ENCODE measurements around the gene DEFB108B. TPM values are rescaled to one million over a fixed set of nuclear protein-coding genes. Genes with fewer than 3 reads are reported as not detected.
"Not testable (repeated sequence)": the region's sequence is repeated elsewhere in the genome, so short reads cannot be mapped to it uniquely, and the experiment has no call there.

The DEFB108B gene
- not detected in 2 replicates for polyA plus RNA-seq (2014; cell fraction: cytosol; rRNA removed)
- polyA plus RNA-seq (2014; cell fraction: nucleus; rRNA removed), result not detected in 2 replicates

- DNase-seq (ENCODE audit: low spot score), result not testable (repeated sequence)
These were observed at the start of gene DEFB108B for GRCh38 chr11:71832811-71833210. DEFB108B (plus strand) TSS chr11:71833200; CDS start chr11:71833200, 0 bp downstream.

DNA sequence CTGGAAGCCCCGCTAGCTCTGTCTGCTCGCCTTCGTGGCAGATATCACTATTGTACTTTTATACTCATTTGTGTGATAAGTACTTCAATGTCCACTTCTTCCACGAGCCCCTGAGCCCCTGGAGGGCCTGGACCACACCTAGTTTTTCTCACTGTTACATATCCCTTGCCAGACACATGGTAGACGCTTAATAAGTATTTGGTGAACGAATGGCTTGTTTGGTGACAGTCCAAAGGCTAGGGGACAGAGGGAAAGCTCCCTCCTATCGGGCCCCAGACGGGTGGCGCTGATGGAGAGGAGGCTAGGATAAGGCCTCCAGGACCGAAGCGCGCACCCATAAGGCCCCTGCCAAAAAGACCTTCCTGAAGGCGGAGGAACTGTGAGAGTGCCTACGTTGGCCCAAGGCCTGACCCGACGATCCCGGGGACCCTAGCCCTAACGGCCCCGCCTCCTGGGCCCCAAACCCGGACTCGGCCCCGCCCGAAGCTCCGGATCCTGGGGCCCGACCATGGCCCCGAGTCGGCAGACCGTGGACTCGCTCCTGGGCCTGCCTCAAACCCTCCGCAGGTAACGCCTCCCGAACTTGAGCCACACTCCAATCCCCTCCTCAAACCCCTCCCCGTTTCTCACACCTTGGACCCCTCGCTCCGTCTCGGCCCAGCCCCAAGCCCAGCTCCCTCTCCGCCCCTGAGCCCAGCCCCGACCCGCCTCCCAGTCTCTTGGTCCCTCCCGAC, 46.7 kb upstream of the DEFB108B start:
- DNase-seq (ENCODE audit: low spot score), result peak; percentile 85

GRCh38 chr11:71786848-71787097, 46.2 kb upstream of the DEFB108B start:
- not testable (repeated sequence) for DNase-seq (ENCODE audit: low spot score)

GRCh38 chr11:71787098-71787823, 45.7 kb upstream of the DEFB108B start:
- DNase-seq (ENCODE audit: low spot score), result peak; percentile 99

- peak; percentile 37 for DNase-seq (ENCODE audit: low spot score)
These were observed 45.1 kb upstream of the DEFB108B start for GRCh38 chr11:71787824-71788454.

GRCh38 chr11:71789444-71790196, 43.4 kb upstream of the DEFB108B start:
- not testable (repeated sequence) for DNase-seq (ENCODE audit: low spot score)

GRCh38 chr11:71791111-71791510, 41.9 kb upstream of the DEFB108B start:
- not testable (repeated sequence) for DNase-seq (ENCODE audit: low spot score)

GRCh38 chr11:71792621-71793235, 40.3 kb upstream of the DEFB108B start:
- not testable (repeated sequence) for DNase-seq (ENCODE audit: low spot score)

DNA sequence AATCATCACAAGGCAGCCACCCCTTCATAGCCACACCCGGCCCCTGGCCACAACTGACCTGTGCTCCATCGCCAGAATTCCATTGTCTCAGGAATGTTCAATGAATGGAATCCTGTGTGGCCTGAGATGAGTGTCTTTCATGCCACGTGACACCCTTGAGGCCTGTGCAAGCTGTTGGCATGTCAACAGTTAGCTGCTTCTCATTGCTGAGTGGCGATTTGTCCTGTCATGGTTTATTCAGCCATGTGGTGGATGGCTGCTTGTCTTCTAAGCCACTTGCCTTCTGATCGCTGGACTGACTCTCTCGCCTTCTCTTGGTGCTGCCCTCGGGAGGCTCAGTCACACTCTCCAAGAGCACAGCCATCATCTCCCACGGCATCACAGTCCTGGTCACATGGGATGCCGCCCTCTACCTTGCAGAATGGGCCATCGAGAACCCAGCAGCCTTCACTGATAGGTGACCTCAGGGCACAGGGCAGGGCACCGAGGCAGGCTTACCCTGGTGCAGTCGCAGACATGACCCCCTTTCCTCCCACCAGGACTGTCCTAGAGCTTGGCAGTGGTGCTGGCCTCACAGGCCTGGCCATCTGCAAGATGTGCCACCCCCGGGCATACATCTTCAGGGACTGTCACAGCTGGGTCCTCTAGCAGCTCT, 38.5 kb upstream of the DEFB108B start:
- DNase-seq (ENCODE audit: low spot score), result not testable (repeated sequence)

DNA sequence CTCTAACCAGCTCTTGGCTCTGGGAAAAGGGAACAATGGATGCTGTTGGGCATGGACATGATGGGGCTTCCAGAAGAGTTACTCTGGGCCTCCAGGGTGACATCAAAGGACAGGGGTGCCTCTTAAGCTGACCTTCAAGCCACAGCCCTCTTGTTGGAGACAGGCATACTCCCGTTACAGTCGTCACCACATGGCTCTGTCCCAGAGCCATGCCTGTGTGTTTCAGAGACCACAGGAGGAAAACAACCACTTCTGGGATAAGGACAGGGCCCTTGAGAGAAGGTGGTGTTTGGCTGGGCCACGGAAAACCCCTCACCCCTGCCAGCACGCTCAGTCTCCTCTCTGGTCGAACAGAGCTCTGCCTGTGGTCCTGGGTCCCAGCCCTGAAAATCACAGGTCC, 37.8 kb upstream of the DEFB108B start:
- DNase-seq (ENCODE audit: low spot score), result not testable (repeated sequence)

- not testable (repeated sequence) for DNase-seq (ENCODE audit: low spot score)
These were observed 37.0 kb upstream of the DEFB108B start for GRCh38 chr11:71796016-71796415.

DNA sequence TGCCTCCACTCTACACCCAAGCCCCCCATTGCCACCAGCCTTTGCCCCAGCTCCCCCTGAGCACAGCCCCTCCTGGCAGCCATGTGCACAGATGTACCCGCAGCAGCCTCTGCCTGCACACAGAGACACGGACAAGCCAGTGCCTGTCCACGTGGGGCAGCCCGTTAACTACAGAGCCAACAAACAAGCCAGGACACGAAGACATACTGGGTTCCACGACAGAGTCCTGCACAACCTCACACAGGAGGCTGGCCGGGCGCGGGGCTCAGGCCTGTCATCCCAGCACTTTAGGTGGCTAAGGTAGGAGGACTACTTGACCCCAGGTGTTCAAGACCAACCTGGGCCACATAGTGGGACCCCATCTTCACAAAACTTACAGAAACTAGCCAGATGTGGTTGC, 36.2 kb upstream of the DEFB108B start:
- DNase-seq (ENCODE audit: low spot score), result not testable (repeated sequence)

DNA sequence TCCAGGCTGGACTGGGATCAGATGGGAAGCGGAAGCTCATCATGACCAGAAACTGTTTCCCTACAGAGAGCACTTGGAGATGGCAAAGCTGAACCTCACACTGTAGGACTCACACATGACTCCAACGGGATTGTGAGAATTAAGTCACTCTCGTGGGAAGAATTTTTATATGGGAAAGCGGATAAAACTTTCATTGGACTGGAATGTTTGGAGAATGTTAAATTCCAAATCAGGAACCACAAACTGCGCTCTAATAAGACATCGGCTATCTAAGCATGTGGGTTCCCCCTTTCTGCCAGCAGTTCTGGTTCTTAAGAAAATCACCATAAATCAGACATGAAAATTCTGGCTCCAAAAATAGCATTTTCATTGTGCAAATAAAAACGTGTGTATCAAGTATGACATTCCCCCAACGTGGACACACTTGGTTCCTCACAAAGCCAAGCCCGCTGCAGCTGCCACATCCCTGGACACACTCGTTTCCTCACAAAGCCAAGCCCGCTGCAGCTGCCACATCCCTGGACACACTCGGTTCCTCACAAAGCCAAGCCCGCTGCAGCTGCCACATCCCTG, 33.4 kb upstream of the DEFB108B start:
- DNase-seq (ENCODE audit: low spot score), result not testable (repeated sequence)

DNA sequence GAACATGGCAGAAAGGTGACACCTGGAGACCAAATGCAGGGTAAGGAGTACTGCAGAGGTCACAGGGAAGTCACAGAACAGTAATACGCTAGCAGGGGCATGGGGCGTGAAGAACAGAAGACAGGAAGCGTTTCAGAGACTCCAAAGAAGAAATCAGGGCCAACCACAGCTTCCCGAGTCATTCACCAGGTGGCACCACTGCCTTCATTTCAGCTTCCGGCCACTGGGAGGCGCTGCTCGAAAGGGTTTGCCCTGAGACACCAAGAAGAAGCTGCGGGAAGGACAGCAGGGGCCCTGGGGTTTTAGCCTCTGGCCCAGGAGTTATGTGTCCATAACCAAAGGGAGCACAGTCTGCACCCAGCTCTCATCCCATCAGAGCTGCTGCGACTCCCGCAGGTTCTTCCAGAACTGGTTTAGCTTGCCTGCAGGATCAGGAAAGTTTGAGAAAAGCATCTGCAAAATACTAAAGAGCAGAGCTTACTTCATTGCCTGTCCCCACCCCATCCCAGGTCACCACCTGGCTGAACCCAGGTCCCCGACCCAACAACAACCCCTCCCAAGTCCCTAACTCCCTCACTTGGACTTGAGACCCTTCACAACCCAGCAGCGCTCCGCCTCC, 32.6 kb upstream of the DEFB108B start:
- DNase-seq (ENCODE audit: low spot score), result peak; percentile 55

DNA sequence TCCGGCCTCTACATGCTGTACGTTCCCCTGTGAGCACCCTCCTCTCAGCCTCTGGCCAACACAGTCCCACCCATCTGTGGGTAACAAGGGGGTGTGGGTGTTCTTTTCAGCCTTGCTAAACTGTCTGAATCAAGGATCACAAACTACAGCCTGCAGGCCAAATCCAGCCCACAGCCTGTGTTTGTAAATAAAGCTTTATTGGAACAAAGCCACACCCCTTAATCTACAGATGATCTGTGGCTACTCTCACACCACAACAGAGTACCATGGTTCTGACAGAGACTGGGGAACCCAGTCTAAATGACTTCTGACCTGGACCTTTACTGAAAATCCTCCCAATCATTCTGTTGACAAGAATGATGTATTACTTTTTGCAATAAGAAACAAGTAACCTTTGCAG, 32.0 kb upstream of the DEFB108B start:
- DNase-seq (ENCODE audit: low spot score), result not testable (repeated sequence)

- not testable (repeated sequence) for DNase-seq (ENCODE audit: low spot score)
These were observed 30.1 kb upstream of the DEFB108B start for GRCh38 chr11:71802874-71803273.

DNA sequence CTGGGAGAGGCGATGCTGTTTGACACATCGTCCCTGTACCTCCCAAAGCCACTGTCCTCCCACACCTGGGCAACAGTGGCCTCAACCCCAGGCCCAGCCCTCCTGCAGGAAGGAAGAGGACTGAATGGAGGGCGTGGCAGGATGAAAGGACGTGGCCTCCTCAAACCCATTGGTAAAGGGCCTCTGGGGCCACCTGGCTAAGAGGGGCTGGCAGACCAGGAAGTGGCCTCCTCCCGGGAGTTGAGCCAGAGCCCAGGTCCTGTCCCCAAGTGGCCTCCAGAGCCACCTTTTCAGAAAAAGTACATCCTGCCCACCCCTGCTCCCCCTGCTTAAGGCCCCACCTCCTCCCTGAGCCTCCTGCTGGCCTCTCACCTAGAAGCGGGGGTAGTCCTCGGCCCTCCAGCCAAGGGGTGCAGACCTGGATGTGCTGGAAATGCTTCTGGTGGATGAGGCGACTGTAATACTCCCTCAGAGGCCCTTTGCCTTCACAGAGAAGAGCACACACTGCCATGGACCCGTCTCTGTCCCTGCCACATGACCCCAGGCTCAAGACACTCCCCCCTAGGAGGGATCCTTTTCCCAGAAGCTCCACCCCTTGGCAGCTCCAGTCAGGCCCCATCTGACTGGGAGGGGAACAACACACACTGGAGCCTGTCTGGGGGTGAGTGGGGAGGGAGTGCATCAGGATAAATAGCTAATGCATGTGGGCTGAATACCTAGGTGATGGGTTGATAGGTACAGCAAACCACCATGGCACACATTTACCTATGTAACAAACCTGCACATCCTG, 28.6 kb upstream of the DEFB108B start:
- not testable (repeated sequence) for DNase-seq (ENCODE audit: low spot score)

- not testable (repeated sequence) for DNase-seq (ENCODE audit: low spot score)
These were observed 20.5 kb upstream of the DEFB108B start for GRCh38 chr11:71812529-71812928.

Data from SK-N-DZ (cell line).